K562 treated with DMSO at 1 percent for 12 hours (cell line): ENCODE results near the gene PLEKHB2. TPM values are rescaled to one million over a fixed set of nuclear protein-coding genes. Genes with fewer than 3 reads are reported as not detected.

ENCODE experiments used
- total RNA-seq: library from RNA; unstranded; fragments of 300-600 nt; gene quantifications from 2 replicates; pipeline ENCODE4 v1.2.3, GENCODE V29; 2022; ENCODE audit not compliant: insufficient read depth

PLEKHB2 gene
- total RNA-seq = 36.5 and 86.1 TPM in 2 replicates

DNA sequence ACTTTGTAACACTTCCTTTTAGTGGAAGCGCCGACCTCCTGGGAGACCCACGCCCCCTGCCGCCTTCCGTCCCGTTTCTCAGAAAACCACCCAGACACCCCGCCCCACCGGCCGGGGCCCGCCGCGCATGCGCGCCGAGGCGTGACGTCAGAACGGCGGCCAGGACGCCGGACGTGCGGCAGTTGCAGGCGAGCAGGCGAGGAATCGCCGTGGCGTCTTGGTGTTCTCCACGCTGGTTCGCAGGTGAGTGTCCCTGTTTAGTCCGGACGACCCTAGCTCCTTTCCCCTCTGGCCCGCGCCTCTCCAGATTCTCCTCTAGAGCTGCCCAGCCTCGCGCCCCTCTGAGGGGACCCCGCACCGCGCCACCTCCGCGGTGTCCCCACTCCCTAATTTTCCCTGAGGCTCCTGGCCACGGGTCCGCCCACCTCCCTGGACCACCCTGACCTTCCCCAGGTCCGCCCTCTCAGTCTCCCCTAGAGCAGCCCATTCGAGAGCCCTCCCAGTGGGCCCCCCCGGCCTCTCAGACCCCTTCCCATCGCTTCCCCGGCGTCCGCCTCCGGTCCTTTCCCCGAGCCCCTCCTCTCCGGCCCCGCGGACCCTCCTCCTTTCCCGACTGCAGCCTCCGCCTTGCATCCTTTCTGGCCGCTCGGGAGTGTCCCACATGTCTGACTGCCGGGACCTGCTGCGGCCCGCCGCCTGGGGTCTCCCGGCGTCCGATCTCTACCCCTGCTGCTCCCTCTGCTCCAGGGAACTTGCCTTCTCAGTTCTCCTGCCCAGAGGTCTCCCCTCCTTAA lies at the start of gene PLEKHB2:
Gene PLEKHB2 (plus strand): TSS at position 181 of the 794 bp plus-strand sequence. CDS start 15,606 bp downstream, outside the sequence.

GRCh38 chr2:131093006-131093695 lies 12.0 kb upstream of the PLEKHB2 start, which contains the start of gene FAM168B:
TSS of gene FAM168B (minus strand) at chr2:131093460. CDS start at chr2:131082646, 10,814 bp downstream.

Other genes with a start within 250 kb of the PLEKHB2 start
- 30.0 and 107 TPM in 2 replicates for gene FAM168B, start 11.9 kb upstream of the PLEKHB2 start, total RNA-seq
- 4.7 TPM in 1 of 2 replicates, not detected in the other for gene POTEE, start 104.2 kb downstream of the PLEKHB2 start, total RNA-seq